ENCODE data around the gene E2F2. TPM values are rescaled to one million over a fixed set of nuclear protein-coding genes. Genes with fewer than 3 reads are reported as not detected.

Gene E2F2
- total and polyA plus RNA-seq, 2 of the 13 experiments (the other 11 are each of a cell fraction or from before 2014, with no cell fraction given): 0.65 to 6.6 TPM

DNA sequence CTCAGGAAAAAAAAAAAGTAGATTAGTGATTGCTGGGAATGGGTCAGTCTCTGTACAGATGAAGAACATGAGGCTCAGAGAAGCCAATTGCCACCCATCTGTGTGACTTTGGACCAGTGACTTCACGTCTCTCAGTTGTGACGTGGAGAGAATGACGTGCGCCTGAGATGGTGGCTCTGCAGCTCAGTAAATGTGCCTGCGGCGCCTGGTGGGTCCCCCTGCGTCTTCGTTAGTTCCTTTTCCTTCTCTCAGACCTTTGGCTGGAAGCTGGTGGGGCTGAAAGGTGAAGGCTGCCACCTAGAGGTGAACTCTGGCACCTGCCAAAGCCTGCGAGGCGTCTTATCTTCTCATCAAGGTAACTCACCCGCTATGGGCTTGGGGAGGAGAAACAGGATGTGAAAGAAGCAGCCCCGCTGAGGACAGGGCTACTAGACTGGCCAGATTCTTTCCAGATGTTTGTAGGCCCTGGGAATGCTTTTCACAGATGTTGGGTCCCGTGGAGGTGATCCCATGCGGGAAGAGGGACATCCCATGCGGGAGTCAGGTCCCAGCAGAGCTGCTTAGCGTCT, 8.7 kb upstream of the E2F2 start:
- Histone ChIP-seq H3K36me3 (replicated peaks in 1 of 2; ENCODE audit: control insufficient read depth in 1 of 2, insufficient read depth in 2 of 2, low read length in 2 of 2) (no peaks in the 10 kb centered on the region), H3K4me3 (replicated peaks in 1 of 3; ENCODE audit: insufficient read depth in 1 of 3, low read depth in 2 of 3, low read length in 3 of 3) (peak overlapping the region in 2 of 3 experiments; percentile 23 to 63; a peak in 2 of 6 replicates), H3K9ac (ENCODE audit: insufficient read depth, low read depth, low read length) (peak overlapping the region; percentile 39; the same call in 1 of the 2 replicates), H3K27me3 (ENCODE audit: control insufficient read depth in 1 of 2, insufficient read depth in 2 of 2, low read length in 2 of 2) (no peaks in the 10 kb centered on the region), H3K4me2 (ENCODE audit: low read depth, low read length) (peak overlapping the region; percentile 99), H3K4me1 (ENCODE audit: insufficient read depth, low read length) (peaks cover 81% of the 10 kb centered on the region), H3K79me2 (ENCODE audit: insufficient read depth, low read length) (no peaks in the 10 kb centered on the region), H3K9me3 (ENCODE audit: low read length) (no peaks in the 10 kb centered on the region), H3K27ac (ENCODE audit: extremely low read length, insufficient read depth, low read length) (no peak overlapping the region), H4K20me1 (ENCODE audit: insufficient read depth, low read length) (no peaks in the 10 kb centered on the region), H2AFZ (ENCODE audit: low read length) (peak overlapping the region; percentile 76)
- FAIRE-seq: peak; percentile 39
- BruUV-seq (replicated peaks): no TSS peak
- ChIA-PET CTCF (ENCODE audit: low intra/inter-chr PET ratio, low total read pairs) (interaction anchor here (0.7 to 2.2 kb wide), 3 partner anchors 41 to 98 kb away, joined by 3 to 33 read pairs (median 5); no protein-coding TSS in a partner anchor), POLR2A (interaction anchor here (1.1 to 1.8 kb wide), 4 partner anchors 9 to 149 kb away, joined by 3 to 10 read pairs (median 5); partner anchors contain the start of gene E2F2)
- intact Hi-C loops (cut with micrococcal nuclease; ENCODE audit: unreplicated experiment) (loop anchor here (1.0 to 10.0 kb wide), 2 partner anchors 42 to 175 kb away; partner anchors contain the start of gene ZNF436), in situ Hi-C loops (cut with HindIII; ENCODE audit: extremely low pct_ligation_motif_present, low pct_unique_long_range_greater_than_20kb) (loop anchor here (10.0 kb wide), 1 partner anchor 195 kb away; the partner anchor contains the start of gene HNRNPR)
- DNase-seq (ENCODE audit: low spot score): peak; percentile 71
- ATAC-seq: peak; percentile 78
- WGBS (ENCODE audit: low lambda C conversion rate): 14% methylated on average over 12 of the region's 16 CpGs
- TF ChIP-seq, protein P1, sequence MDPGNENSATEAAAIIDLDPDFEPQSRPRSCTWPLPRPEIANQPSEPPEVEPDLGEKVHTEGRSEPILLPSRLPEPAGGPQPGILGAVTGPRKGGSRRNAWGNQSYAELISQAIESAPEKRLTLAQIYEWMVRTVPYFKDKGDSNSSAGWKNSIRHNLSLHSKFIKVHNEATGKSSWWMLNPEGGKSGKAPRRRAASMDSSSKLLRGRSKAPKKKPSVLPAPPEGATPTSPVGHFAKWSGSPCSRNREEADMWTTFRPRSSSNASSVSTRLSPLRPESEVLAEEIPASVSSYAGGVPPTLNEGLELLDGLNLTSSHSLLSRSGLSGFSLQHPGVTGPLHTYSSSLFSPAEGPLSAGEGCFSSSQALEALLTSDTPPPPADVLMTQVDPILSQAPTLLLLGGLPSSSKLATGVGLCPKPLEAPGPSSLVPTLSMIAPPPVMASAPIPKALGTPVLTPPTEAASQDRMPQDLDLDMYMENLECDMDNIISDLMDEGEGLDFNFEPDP (CRISPR knock-in tag; conservative IDR thresholded peaks at IDR 0.05): no peak
- TF ChIP-seq ZBTB21 (CRISPR knock-in tag; IDR thresholded peaks at IDR 0.05): peak; percentile 80
- TF ChIP-seq ZFP82 (CRISPR knock-in tag; IDR thresholded peaks at IDR 0.05; ENCODE audit: borderline replicate concordance): no peak
- peak; percentile 62; the same call in 1 of the 2 replicates for TF ChIP-seq ZNF350 (CRISPR knock-in tag; IDR thresholded peaks at IDR 0.05; ENCODE audit: borderline replicate concordance, low read depth)
- TF ChIP-seq ZNF407 (CRISPR knock-in tag; IDR thresholded peaks at IDR 0.05; ENCODE audit: not compliant biosample characterization): peak; percentile 32
- peak; percentile 31; the same call in 1 of the 2 replicates for TF ChIP-seq ETV5 (CRISPR knock-in tag; IDR thresholded peaks at IDR 0.05; ENCODE audit: borderline replicate concordance)
- TF ChIP-seq ZIK1 (CRISPR knock-in tag; IDR thresholded peaks at IDR 0.05; ENCODE audit: borderline replicate concordance, low read depth): no peak
- TF ChIP-seq ZNF431 (CRISPR knock-in tag; IDR thresholded peaks at IDR 0.05; ENCODE audit: borderline replicate concordance, low read depth): no peak
- peak; percentile 35; the same call in 1 of the 2 replicates for TF ChIP-seq ZMYM4 (CRISPR knock-in tag; IDR thresholded peaks at IDR 0.05)
- TF ChIP-seq ZNF281 (CRISPR knock-in tag; IDR thresholded peaks at IDR 0.05; ENCODE audit: borderline replicate concordance): no peak

All from HepG2 (cell line).